Measurements from ENCODE around the gene TRAF2.

Gene TRAF2

DNA sequence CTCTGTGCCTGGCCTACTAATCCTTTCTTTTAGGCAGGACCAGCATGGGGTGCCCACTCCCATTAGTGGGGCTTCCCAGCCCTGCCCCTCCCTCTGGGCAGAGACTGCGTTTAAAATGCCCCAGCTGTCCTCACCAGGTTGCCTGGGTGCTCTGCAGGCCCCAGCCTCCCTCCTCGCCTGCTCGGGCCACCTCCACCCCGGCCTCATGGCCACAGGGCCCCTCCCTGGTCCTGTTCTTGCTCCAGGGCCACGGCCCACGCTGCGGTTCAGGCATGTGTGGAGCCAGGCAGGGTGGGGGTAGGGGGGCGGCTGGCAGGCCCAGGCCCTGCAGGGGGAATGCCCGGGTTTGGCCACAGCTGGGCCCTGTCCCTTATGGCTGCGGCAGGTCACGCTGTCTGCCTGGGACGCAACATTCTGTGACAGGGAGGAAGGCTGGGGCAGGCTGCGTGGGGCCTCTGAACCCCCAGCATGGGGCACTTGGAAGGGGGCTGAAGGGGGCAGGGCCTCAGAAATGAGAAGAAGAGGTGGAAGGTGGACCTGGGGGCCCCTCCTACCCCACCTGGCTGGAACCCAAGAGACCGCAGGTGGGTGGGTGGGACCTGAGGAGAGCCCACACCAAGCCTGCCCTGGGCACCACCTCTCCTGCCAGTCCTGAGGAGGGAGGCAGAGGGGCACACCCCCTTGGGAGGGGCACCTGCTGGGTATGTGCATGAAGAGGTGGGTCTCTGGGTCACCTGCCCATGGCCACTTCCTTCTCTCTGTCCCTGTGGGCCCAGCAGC is 65.4 kb downstream of the TRAF2 start, which contains the start of gene LCN12:
Gene LCN12, plus strand, starts transcription at position 733 of the 780 bp plus-strand sequence. CDS start 55 bp downstream, outside the sequence.
- DNase-seq = no peak

DNA sequence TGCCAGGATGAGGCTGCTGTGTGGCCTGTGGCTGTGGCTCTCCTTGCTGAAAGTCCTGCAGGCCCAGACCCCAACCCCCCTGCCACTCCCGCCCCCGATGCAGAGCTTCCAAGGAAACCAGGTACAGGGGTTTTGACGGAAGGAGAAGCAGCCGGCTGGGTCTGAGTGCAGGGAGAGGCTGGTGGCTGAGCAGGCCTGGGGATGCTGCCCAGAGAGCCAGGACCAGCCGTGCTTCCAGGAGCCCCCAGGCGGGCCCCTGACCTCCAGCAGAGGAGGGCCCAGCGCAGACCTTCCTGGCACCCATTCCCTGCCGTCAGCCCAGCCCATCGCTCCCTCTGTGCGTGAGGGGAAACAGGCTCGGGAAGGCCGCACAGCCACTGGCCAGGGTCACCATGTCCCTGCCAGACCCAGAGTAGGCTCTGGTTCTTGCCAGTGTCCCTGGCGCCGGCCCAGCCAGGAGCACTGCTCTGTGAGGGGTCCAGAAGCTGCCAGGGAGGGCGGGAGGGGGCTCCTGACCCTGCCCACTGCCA is 66.1 kb downstream of the TRAF2 start:
- DNase-seq = no peak

DNA sequence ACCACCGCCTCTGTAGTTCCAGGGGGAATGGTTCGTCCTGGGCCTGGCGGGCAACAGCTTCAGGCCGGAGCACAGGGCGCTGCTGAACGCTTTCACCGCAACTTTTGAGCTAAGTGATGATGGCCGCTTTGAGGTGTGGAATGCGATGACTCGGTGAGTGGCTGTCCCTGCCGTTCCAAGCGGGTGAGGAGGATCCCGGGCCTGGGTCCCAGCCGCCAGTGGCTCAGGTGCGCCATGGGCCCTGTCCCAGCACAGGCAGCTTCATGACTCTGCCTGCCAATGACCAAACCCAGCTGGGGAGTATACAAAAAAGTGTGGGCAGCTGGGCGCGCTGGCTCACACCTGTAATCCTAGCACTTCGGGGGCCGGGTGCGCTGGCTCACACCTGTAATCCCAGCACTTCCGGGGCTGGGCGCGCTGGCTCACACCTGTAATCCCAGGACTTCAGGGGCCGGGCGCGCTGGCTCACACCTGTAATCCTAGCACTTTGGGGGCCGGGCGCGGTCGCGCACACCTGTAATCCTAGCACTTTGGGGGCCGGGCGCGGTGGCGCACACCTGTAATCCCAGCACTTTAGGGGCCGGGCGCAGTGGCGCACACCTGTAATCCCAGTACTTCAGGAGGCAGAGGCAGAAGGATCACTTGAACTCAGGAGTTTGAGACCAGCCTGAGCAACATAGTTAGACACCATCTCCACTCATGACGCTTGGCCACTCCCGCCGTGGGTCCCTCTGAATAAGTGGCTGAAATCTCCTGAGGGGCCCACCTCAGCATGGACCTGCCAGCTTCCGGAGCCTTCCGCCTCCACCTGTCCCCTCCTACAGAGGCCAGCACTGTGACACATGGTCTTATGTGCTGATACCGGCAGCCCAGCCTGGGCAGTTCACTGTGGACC is 66.8 kb downstream of the TRAF2 start:
- DNase-seq = no peak

DNA sequence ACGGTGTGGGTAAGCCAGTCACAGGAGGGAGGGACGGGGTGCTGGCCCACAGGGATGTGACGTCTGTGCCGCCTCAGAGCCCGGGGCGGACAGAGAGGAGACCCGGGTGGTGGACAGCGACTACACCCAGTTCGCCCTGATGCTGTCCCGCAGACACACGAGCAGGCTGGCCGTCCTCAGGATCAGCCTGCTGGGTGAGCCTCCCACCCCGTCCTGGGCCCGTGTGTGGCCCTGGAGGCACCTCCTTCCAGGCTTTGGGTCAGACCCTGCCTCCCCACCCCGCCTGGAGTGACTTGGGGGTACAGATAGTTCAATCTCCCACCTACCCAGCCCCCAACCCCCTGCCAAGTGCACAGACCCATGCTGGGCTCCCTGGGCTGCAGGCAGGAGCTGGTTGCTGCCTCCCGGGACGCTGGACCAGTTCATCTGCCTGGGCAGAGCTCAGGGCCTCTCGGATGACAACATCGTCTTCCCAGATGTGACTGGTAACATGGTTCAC is 67.5 kb downstream of the TRAF2 start:
- no peak for DNase-seq

DNA sequence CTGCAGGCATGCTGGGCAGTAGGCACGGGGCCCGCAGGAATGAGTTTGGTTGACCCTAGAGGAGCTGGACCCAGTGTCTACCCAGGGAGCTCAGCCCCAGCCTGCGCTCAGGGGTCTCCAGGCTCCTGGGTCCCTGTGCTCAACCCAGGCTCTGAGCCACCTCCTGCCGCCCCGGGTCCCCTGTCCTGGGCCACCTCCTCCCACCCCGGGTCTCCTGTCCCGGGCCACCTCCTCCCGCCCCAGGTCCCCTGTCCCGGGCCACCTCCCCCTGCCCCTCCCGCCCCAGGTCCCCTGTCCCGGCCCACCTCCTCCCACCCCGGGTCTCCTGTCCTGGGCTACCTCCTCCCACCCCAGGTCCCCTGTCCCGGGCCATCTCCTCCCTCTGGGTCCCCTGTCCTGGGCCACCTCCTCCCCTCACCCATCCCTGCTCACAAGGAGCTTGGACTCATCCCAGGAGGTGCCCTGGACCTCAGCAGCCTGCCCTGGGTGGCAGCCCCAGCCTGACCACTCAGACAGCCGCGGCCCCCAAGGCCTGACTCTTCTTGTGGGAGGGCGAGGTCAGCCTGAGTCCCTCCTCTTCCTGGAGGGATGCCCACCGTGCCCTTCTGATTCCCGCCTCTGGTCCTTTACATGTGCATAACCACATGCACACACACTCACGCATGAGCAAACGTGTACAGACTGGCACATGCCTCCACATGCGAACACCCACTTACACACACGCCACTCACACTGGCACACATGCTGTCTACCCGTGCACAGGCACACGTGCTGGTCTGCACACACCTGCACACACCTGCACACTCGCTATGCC is 68.2 kb downstream of the TRAF2 start:
- DNase-seq = no peak

GRCh38 chr9:136955202-136955942 is 69.1 kb downstream of the TRAF2 start:
- DNase-seq = no peak

DNA sequence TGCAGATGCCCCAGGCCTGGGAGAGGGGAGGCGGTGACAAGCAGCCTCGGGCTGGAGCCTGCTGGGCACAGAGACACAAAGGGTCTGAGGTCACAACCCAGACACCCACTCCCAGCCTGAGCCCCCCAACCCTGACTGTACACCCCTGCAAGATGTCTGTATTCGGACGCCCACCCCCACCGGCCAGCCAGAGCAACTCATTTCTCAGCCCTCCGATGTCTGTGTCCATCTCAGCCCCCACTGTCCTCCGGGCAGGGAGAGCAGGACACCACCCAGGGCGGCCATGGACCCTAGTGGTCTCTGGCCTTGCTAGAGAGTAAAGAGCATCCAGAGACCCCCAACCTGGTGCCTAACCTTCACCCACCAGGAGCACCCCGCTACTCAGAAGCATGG is 69.6 kb downstream of the TRAF2 start:
- no peak for DNase-seq

- no peak for DNase-seq
Measured at GRCh38 chr9:136956604-136957003, 70.3 kb downstream of the TRAF2 start.

- DNase-seq = no peak
Measured at GRCh38 chr9:136957461-136957860, 71.1 kb downstream of the TRAF2 start.

DNA sequence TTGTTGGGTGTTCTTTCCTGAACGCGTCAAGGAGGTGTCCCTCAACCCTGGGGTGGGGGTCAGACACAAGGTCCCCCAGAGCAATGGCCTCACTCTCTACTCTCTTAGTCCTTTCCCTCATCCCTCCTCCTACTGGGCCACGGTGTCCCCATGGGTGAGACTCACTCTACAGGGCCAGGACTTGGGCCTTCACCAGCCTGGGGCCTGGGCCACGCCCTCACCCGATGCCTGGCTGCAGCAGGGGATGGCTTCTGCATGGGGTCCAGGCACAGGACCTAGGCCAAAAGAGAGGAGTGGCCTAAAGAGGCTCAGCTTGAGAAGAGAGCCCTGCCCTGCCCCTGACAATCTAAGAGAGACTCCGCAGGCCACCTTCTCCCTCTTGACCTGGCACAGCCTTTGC is 71.6 kb downstream of the TRAF2 start:
- no peak for DNase-seq

GRCh38 chr9:136958473-136958872 is 72.2 kb downstream of the TRAF2 start:
- no peak for DNase-seq

DNA sequence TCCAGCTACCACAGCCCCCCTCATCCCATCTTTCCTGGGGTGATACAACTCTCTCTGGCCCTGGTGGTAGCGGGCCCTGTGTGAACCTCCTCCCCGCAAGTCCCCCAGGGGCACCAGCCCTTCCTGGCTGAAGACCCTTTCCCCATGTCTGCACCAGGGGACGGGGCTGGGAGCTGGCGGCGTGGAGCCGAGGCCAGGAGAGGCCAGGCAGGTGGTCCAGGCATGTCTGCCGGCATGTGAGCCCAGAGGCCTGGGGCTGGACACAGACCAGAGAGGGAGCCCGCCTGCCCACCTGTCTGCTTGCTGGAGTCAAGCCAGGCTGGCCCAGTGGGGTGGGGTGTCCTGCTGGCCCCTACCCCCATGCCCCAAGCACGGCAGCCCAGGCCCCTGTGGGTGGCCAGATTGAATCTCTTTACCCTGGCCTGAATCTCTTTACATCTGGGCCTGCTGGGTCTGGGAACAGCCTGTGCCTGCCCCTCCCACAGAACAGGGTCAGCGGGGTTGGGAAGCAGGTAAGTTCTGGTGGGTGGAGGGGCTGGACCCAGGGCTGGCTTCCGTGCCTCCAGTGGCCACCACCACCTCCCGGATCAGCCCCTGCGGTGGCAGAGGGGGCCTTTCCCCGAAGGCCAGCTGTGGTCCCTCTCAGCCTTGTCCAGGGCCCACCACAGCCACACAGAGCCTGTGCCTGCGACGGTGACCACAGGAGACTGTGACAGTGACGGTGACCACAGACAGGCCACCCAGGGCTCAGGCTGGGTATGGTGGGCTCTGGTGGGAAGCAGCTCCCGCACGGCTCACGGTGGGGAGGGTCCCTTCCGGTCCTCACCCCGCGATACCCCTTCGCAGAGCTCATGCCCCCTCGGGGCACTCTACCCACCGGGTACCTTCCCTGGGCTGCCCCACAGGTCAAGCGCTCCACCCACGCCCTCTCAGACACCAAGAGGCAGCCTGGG is 72.9 kb downstream of the TRAF2 start:
- no peak for DNase-seq

DNA sequence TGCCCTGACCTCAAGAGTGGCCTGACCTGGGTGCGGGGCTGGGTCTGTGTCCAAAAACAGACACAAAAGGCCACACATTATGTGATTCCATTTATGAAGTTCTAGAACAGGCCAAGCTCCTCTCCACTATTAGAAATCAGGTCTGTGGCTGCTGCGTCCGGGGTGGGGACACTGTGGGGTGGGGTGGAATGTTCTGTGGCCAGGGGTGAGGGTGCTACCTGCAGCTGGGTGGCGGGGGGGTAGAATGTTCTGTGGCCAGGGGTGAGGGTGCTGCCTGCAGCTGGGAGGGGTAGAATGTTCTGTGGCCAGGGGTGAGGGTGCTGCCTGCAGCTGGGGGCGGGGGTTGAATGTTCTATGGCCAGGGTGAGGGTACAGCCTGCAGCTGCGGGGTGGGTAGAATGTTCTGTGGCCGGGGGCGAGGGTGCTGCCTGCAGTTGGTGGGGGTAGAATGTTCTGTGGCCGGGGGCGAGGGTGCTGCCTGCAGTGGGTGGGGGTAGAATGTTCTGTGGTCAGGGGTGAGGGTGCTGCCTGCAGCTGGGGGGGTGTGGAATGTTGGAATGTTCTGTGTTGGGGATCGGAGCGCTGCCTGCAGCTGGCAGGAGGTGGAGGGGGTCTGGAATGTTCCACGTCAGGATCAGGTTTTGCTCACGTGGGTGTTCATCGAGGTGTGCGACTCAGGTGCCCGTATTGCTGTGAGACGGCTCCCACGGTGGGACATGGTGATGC is 74.1 kb downstream of the TRAF2 start:
- no peak for DNase-seq

DNA sequence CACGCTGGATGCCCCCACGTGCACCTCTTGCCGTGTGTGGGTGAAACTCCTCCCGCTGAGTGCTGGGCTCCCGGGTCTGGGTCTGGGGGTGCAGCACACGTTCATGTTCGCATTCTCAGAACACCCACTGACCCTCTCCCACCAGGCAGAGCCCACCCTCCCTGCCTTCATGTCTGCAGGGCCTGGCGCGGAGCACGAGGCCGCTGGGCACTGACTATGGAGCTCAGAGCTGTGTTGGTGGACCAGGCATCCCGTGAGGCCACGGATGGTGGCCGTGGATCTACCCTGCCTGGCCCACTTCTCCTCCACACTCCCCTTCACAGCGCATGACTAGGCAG is 74.6 kb downstream of the TRAF2 start:
- DNase-seq = no peak

- no peak for DNase-seq
Measured at GRCh38 chr9:136961279-136962065, 75.2 kb downstream of the TRAF2 start.

- no peak for DNase-seq
Measured at GRCh38 chr9:136962163-136962562, 75.8 kb downstream of the TRAF2 start.

- no peak for DNase-seq
Measured at GRCh38 chr9:136962701-136963248, 76.5 kb downstream of the TRAF2 start.

DNA sequence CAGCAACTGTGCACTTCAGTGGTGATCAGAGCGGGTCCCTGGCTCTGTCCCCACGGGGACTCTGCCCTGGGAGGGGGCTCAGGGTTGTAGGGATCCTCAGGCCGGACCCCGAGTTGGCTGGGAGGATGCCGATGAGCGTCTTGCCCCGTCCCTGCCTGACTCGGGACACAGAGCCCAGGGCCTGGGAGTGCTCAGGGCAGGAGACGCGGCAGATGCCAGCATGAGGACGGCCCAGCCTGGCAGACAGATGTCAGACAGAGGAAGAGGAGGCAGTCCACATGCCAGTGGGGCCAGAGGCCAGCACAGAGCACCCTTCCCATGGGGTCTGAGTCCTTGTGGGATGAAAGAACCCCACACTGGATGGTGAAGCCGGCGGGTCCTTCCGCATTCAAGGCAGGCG is 77.0 kb downstream of the TRAF2 start:
- DNase-seq = no peak

DNA sequence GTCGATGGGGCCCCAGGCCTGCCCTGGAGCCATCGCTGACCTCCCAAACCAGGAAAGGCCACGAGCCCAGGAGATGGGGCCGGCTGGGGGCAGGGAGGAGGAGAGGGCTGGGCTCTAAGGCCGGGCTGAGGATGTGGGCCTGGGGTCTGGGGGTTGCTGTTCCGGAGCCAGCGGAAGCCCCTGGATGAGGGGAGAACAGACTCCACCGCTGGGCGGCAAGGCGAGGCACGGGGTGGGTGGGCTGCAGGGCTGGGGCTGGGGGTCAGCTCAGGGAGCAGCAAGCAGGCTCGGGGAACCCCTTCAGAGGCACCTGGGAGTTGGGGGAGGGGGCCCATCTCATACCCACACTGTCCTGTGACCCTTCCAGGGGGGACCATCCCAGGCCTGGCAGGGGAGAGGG is 77.4 kb downstream of the TRAF2 start:
- DNase-seq = no peak

Measured in NCI-H2171 (cell line).